OCI-LY3 (cell line): Measurements from ENCODE around the gene BCLAF1.

Source experiments
- H2AFZ ChIP-seq: fragments of 200-600, 300-600 bp; shearing (Covaris generic); 2 replicates; pipeline ENCODE4 v1.6.0; 2014; ENCODE audit warnings: antibody characterized with exemption, low read depth, low read length
- H3K27ac ChIP-seq: fragments of 200-600, 300-600 bp; sonication (generic); 2 replicates; pipeline ENCODE4 v1.5.1; 2014; ENCODE audit warnings: mild to moderate bottlenecking, low read length, moderate library complexity, mixed read lengths
- H3K27me3 ChIP-seq: fragments of 200-600, 300-600 bp; sonication (generic); 2 replicates; pipeline ENCODE4 v1.6.1; 2014; ENCODE audit warnings: low read depth, low read length, mixed read lengths
- H3K36me3 ChIP-seq: fragments of 200-600, 300-600 bp; sonication (generic); replicated peaks from 2 replicates; pipeline ENCODE3; 2014; ENCODE audit warnings: low read depth, low read length, mixed read lengths
- H3K4me1 ChIP-seq: fragments of 300-600, 200-600 bp; sonication (generic); 2 replicates; pipeline ENCODE4 v1.6.1; 2014; ENCODE audit warnings: low read length, mixed read lengths
- H3K4me2 ChIP-seq: fragments of 200-600, 300-600 bp; sonication (generic); 2 replicates; pipeline ENCODE4 v1.6.1; 2014; ENCODE audit warnings: low read length, mixed read lengths
- H3K4me3 ChIP-seq: fragments of 300-600, 200-600 bp; sonication (generic); 2 replicates; pipeline ENCODE4 v1.5.1; 2014; ENCODE audit warnings: antibody characterized with exemption, mild to moderate bottlenecking, low read length, moderate library complexity
- H3K79me2 ChIP-seq: fragments of 300-600, 200-600 bp; shearing (Covaris generic); 2 replicates; pipeline ENCODE4 v1.6.1; 2014; ENCODE audit warnings: mild to moderate bottlenecking, low read length, mixed read lengths
- H3K9ac ChIP-seq: fragments of 300-600, 200-600 bp; shearing (Covaris generic); 2 replicates; pipeline ENCODE4 v1.6.0; 2014; ENCODE audit warnings: mild to moderate bottlenecking, low read length, moderate library complexity
- H3K9me3 ChIP-seq: fragments of 200-600, 300-600 bp; shearing (Covaris generic); 2 replicates; pipeline ENCODE4 v1.6.1; 2014; ENCODE audit warnings: low read length, mixed read lengths; ENCODE audit not compliant: insufficient read depth
- H4K20me1 ChIP-seq: fragments of 200-600, 300-600 bp; sonication (generic); 2 replicates; pipeline ENCODE4 v1.6.1; 2016; ENCODE audit warnings: low read length, mixed read lengths; ENCODE audit not compliant: insufficient read depth
- EZH2phosphoT487 ChIP-seq: fragments of 200-600 bp; shearing (Covaris generic); IDR thresholded peaks from 2 replicates; pipeline ENCODE4 v1.6.1; 2018; ENCODE audit warnings: antibody characterized with exemption, mixed run types, low read depth
- TF ChIP-seq, protein P1 (sequence below): fragments of 200-600, 300-600 bp; sonication (generic); IDR thresholded peaks from 2 replicates; pipeline ENCODE4 v1.5.1; 2014; ENCODE audit warnings: antibody characterized with exemption, low read length, low read depth

BCLAF1 gene

DNA sequence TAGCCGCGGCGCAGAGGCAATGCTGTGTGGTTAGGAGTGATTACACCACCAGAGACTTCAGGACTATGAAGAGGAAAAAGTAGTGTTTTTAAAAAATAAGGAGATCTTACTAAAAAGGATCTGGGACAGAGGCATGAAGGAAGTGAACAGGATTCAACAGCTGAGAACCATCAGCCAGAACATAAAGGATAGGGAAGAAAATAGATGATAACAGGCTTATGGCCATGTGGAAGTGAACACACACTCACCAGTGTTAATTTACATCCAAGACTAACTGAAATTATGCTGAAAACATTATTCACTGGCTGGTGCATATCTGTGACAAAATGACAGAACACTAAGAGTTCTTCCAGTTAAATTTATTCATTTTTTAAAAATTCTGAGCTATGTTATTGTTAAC lies 47.5 kb upstream of the BCLAF1 start:
- H3K9me3 ChIP-seq: no peaks in the 10 kb centered on the region
- H4K20me1 ChIP-seq: no peaks in the 10 kb centered on the region
- H3K4me3 ChIP-seq: no peak overlapping the region
- no peak overlapping the region for H3K9ac ChIP-seq
- 0 out of 2 replicates have a peak, but pooled peaks cover 4% of the 10 kb centered on the region for H3K27me3 ChIP-seq
- H3K36me3 ChIP-seq: no peaks in the 10 kb centered on the region
- no peaks in the 10 kb centered on the region for H3K4me1 ChIP-seq
- no peak overlapping the region for H2AFZ ChIP-seq
- TF ChIP-seq EZH2phosphoT487: no peak
- TF ChIP-seq, protein P1, sequence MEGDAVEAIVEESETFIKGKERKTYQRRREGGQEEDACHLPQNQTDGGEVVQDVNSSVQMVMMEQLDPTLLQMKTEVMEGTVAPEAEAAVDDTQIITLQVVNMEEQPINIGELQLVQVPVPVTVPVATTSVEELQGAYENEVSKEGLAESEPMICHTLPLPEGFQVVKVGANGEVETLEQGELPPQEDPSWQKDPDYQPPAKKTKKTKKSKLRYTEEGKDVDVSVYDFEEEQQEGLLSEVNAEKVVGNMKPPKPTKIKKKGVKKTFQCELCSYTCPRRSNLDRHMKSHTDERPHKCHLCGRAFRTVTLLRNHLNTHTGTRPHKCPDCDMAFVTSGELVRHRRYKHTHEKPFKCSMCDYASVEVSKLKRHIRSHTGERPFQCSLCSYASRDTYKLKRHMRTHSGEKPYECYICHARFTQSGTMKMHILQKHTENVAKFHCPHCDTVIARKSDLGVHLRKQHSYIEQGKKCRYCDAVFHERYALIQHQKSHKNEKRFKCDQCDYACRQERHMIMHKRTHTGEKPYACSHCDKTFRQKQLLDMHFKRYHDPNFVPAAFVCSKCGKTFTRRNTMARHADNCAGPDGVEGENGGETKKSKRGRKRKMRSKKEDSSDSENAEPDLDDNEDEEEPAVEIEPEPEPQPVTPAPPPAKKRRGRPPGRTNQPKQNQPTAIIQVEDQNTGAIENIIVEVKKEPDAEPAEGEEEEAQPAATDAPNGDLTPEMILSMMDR: no peak
- no peak overlapping the region for H3K4me2 ChIP-seq
- no peaks in the 10 kb centered on the region for H3K79me2 ChIP-seq
- H3K27ac ChIP-seq: no peak overlapping the region

DNA sequence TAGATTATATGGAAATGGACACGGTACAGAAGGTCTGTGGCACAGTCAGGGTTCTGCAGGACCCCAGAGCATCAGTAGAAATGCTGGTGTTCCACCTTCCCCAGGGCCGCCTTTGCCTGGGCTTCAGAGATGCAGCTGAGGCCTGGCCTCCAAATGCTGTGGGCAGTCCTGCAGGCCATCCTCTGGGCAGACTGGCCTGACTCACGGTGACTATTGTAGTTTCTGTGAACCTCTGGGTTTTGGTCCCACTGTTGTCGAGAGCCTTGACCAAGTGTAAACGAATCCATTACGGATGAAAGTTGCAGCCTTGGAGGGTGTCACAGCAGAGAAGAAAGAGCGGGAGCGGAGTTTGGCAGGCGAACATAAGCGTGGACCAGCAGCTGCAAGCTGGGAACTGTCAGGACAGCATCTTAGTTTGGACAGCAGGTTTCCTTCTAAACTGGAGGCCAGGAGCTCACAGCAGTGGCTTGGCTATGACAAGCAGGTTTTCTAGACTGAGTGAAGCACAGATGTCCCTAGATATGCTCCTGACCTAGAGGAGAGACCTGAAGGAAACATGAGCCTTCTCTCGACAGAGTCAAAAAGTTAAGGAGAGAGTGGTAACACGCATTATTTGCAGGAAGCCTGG lies 46.2 kb upstream of the BCLAF1 start:
- Histone ChIP-seq H3K4me3 (no peak overlapping the region), H3K9me3 (no peaks in the 10 kb centered on the region), H3K27me3 (0 out of 2 replicates have a peak, but pooled peaks cover 4% of the 10 kb centered on the region), H3K36me3 (no peaks in the 10 kb centered on the region), H3K4me1 (no peaks in the 10 kb centered on the region), H3K9ac (no peak overlapping the region), H3K27ac (no peak overlapping the region), H4K20me1 (no peaks in the 10 kb centered on the region), H3K4me2 (no peak overlapping the region), H2AFZ (no peak overlapping the region), H3K79me2 (no peaks in the 10 kb centered on the region)
- TF ChIP-seq EZH2phosphoT487: no peak
- TF ChIP-seq, protein P1: no peak

GRCh38 chr6:136334853-136335252 lies 45.2 kb upstream of the BCLAF1 start:
- no peak overlapping the region for H2AFZ ChIP-seq
- H3K9ac ChIP-seq: no peak overlapping the region
- 0 out of 2 replicates have a peak, but pooled peaks cover 4% of the 10 kb centered on the region for H3K27me3 ChIP-seq

DNA sequence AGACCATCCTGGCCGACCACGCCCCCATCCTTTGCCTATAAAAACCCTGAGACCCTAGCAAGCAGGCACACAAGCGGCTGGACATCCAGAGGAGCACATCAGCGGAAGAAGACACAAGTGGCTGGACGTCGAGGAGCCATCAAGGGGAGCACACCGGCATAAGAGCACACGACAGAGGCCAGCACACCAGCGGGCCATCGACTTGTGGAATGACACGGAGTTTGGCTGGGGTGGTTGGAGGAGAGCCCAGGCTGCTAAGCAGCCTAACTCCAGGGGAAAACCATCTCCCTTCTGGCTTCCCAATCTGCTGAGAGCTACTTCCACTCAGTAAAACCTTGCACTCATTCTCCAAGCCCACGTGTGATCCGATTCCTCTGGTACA lies 44.8 kb upstream of the BCLAF1 start:
- Histone ChIP-seq H3K79me2 (no peaks in the 10 kb centered on the region), H3K27me3 (0 out of 2 replicates have a peak, but pooled peaks cover 4% of the 10 kb centered on the region), H3K4me3 (no peak overlapping the region), H4K20me1 (no peaks in the 10 kb centered on the region), H3K27ac (no peak overlapping the region), H3K4me2 (no peak overlapping the region), H3K9ac (no peak overlapping the region), H2AFZ (no peak overlapping the region), H3K36me3 (no peaks in the 10 kb centered on the region), H3K4me1 (no peaks in the 10 kb centered on the region), H3K9me3 (no peaks in the 10 kb centered on the region)
- TF ChIP-seq, protein P1: no peak
- TF ChIP-seq EZH2phosphoT487: no peak

More at GRCh38 chr6:136334853-136335252, 45.2 kb upstream of the BCLAF1 start:
- no peak overlapping the region for H3K27ac ChIP-seq
- H3K36me3 ChIP-seq: no peaks in the 10 kb centered on the region
- no peak overlapping the region for H3K4me3 ChIP-seq
- no peaks in the 10 kb centered on the region for H3K4me1 ChIP-seq
- H4K20me1 ChIP-seq: no peaks in the 10 kb centered on the region
- TF ChIP-seq, protein P1: no peak
- no peak for TF ChIP-seq EZH2phosphoT487
- H3K4me2 ChIP-seq: no peak overlapping the region
- no peaks in the 10 kb centered on the region for H3K79me2 ChIP-seq
- H3K9me3 ChIP-seq: no peaks in the 10 kb centered on the region
